Neural progenitor cell (in vitro differentiated cells): ENCODE results near the gene C11orf86. TPM values are rescaled to one million over a fixed set of nuclear protein-coding genes. Genes with fewer than 3 reads are reported as not detected.
"Not testable (repeated sequence)": the region's sequence is repeated elsewhere in the genome, so short reads cannot be mapped to it uniquely, and the experiment has no call there.

Experiments
- DNase-seq: peaks from one replicate; pipeline ENCODE4 v3.0.0-alpha.2; 2016; ENCODE audit warnings: low spot score
- H2AFZ ChIP-seq: fragments of 200-600 bp; sonication (generic); replicated peaks from 2 replicates; pipeline ENCODE4 v1.6.1; 2016; ENCODE audit warnings: antibody characterized with exemption
- H3F3A ChIP-seq: fragments of 200-600 bp; sonication (generic); 2 replicates; pipeline ENCODE4 v1.6.1; 2016; ENCODE audit warnings: antibody characterized with exemption, low read depth
- H3K27ac ChIP-seq: fragments of 200-600 bp; sonication (generic); 2 replicates; pipeline ENCODE4 v1.5.1; 2016; ENCODE audit warnings: mild to moderate bottlenecking
- H3K27me3 ChIP-seq: fragments of 200-600 bp; sonication (generic); 2 replicates; pipeline ENCODE4 v1.6.1; 2016; ENCODE audit warnings: mild to moderate bottlenecking, moderate library complexity
- H3K36me3 ChIP-seq: fragments of 200-600 bp; sonication (generic); 2 replicates; pipeline ENCODE4 v1.5.1; 2016
- H3K4me1 ChIP-seq: fragments of 200-600 bp; sonication (generic); 2 replicates; pipeline ENCODE4 v1.6.1; 2016; ENCODE audit warnings: mixed run types
- H3K4me2 ChIP-seq: fragments of 200-600 bp; sonication (generic); 2 replicates; pipeline ENCODE4 v1.6.1; 2016
- H3K4me3 ChIP-seq: fragments of 200-600 bp; sonication (generic); 2 replicates; pipeline ENCODE4 v1.5.1; 2016
- H3K79me2 ChIP-seq: fragments of 200-600 bp; sonication (generic); 2 replicates; pipeline ENCODE4 v1.6.1; 2016; ENCODE audit warnings: low read depth
- H3K9ac ChIP-seq: fragments of 200-600 bp; sonication (generic); 2 replicates; pipeline ENCODE4 v1.6.1; 2016
- H3K9me3 ChIP-seq: fragments of 200-600 bp; sonication (generic); 2 replicates; pipeline ENCODE4 v1.5.1; 2016; ENCODE audit warnings: low read depth
- H4K20me1 ChIP-seq: fragments of 200-600 bp; sonication (generic); 2 replicates; pipeline ENCODE4 v1.6.1; 2016; ENCODE audit warnings: low read depth
- H3K27ac Mint-ChIP-seq: 3 replicates; pipeline ENCODE4 v1.8.0; 2021; ENCODE audit warnings: mixed read lengths
- H3K27me3 Mint-ChIP-seq: 2 replicates; pipeline ENCODE4 v1.8.0; 2022; ENCODE audit warnings: low read depth, mild to moderate bottlenecking, inconsistent platforms, moderate library complexity, mixed read lengths; ENCODE audit not compliant: insufficient read depth
- H3K36me3 Mint-ChIP-seq: 3 replicates; pipeline ENCODE4 v1.8.0; 2021; ENCODE audit warnings: mixed read lengths
- H3K4me1 Mint-ChIP-seq: 3 replicates; pipeline ENCODE4 v1.8.0; 2021; ENCODE audit warnings: mixed read lengths
- H3K4me3 Mint-ChIP-seq: 3 replicates; pipeline ENCODE4 v1.8.0; 2021; ENCODE audit warnings: mild to moderate bottlenecking, moderate library complexity, mixed read lengths
- H3K9me3 Mint-ChIP-seq: 3 replicates; pipeline ENCODE4 v1.8.0; 2020; ENCODE audit warnings: mixed read lengths
- CTCF ChIP-seq: fragments of 200-600 bp; sonication (generic); IDR thresholded peaks from 2 replicates; pipeline ENCODE4 v1.5.1; 2017; ENCODE audit warnings: antibody characterized with exemption, mild to moderate bottlenecking
- EZH2 ChIP-seq: fragments of 200-600 bp; sonication (generic); IDR thresholded peaks from 2 replicates; pipeline ENCODE4 v1.6.1; 2017; ENCODE audit warnings: antibody characterized with exemption, mild to moderate bottlenecking, moderate library complexity
- EZH2phosphoT487 ChIP-seq: fragments of 200-600 bp; sonication (generic); IDR thresholded peaks from 2 replicates; pipeline ENCODE4 v1.6.1; 2017; ENCODE audit warnings: antibody characterized with exemption
- total RNA-seq: library from RNA; depleted of rRNA; stranded (reverse); fragments of >200 nt; gene quantifications from 2 replicates; pipeline ENCODE4 v1.2.3, GENCODE V29; 2015; ENCODE audit warnings: low replicate concordance

C11orf86 gene
- total RNA-seq, 1 donor from 2014 or later: not detected

- peak overlapping the region; percentile 21 for H3K9ac ChIP-seq
- H3K4me3 Mint-ChIP-seq: peak overlapping the region; percentile 90
- peaks cover 14% of the 10 kb centered on the region for H3K27me3 ChIP-seq
- TF ChIP-seq EZH2: no peak
- TF ChIP-seq EZH2phosphoT487: no peak
- no peak for TF ChIP-seq CTCF
- no peak overlapping the region for H3K27ac Mint-ChIP-seq
- H3K4me3 ChIP-seq: peak overlapping the region; percentile 34
- H4K20me1 ChIP-seq: no peaks in the 10 kb centered on the region
- no peaks in the 10 kb centered on the region for H3K9me3 Mint-ChIP-seq
- peaks cover 7% of the 10 kb centered on the region for H3K27me3 Mint-ChIP-seq
- H3K36me3 Mint-ChIP-seq: no peaks in the 10 kb centered on the region
- no peak for DNase-seq
- peaks cover 28% of the 10 kb centered on the region for H3K4me1 Mint-ChIP-seq
- H3K9me3 ChIP-seq: no peaks in the 10 kb centered on the region
- H3K79me2 ChIP-seq: peaks cover 5% of the 10 kb centered on the region
- peak overlapping the region; percentile 70 for H2AFZ ChIP-seq
- peaks cover 13% of the 10 kb centered on the region for H3K4me1 ChIP-seq
- no peaks in the 10 kb centered on the region for H3K36me3 ChIP-seq
- peak overlapping the region; percentile 74 for H3K4me2 ChIP-seq
- H3F3A ChIP-seq: peaks cover 29% of the 10 kb centered on the region
- H3K27ac ChIP-seq: peak overlapping the region; percentile 77
These were observed 16.2 kb upstream of the C11orf86 start for GRCh38 chr11:66958956-66959274.

- not testable (repeated sequence) for H3K9ac ChIP-seq, H3K9me3 ChIP-seq, DNase-seq, H2AFZ ChIP-seq, H3K36me3 Mint-ChIP-seq, H3K4me3 Mint-ChIP-seq, H3K27me3 Mint-ChIP-seq, H3K27ac Mint-ChIP-seq, H4K20me1 ChIP-seq, H3K27ac ChIP-seq, H3K9me3 Mint-ChIP-seq, H3K79me2 ChIP-seq, H3K36me3 ChIP-seq, H3K4me3 ChIP-seq, H3K4me2 ChIP-seq
- H3K27me3 ChIP-seq: peaks cover 14% of the 10 kb centered on the region
- H3K4me1 ChIP-seq: peaks cover 13% of the 10 kb centered on the region
- peaks cover 22% of the 10 kb centered on the region for H3K4me1 Mint-ChIP-seq
- peaks cover 26% of the 10 kb centered on the region for H3F3A ChIP-seq
These were observed 13.4 kb upstream of the C11orf86 start for GRCh38 chr11:66961691-66962213.

- DNase-seq: no peak
- Mint-ChIP-seq H3K27me3 (peaks cover 5% of the 10 kb centered on the region), H3K27ac (no peak overlapping the region), H3K4me3 (no peak overlapping the region), H3K9me3 (no peaks in the 10 kb centered on the region), H3K4me1 (peaks cover 18% of the 10 kb centered on the region), H3K36me3 (no peaks in the 10 kb centered on the region)
- Histone ChIP-seq H3K4me3 (no peak overlapping the region), H3K36me3 (no peaks in the 10 kb centered on the region), H3F3A (peaks cover 22% of the 10 kb centered on the region), H4K20me1 (no peaks in the 10 kb centered on the region), H3K9ac (no peak overlapping the region), H3K4me2 (no peak overlapping the region), H3K27me3 (peaks cover 14% of the 10 kb centered on the region), H3K27ac (no peak overlapping the region), H3K9me3 (no peaks in the 10 kb centered on the region), H3K4me1 (peaks cover 10% of the 10 kb centered on the region), H2AFZ (no peak overlapping the region), H3K79me2 (peaks cover 4% of the 10 kb centered on the region)
- no peak for TF ChIP-seq EZH2phosphoT487
- TF ChIP-seq EZH2: no peak
- TF ChIP-seq CTCF: no peak
These were observed 12.9 kb upstream of the C11orf86 start for GRCh38 chr11:66962247-66962646.

GRCh38 chr11:66962801-66963200 is 12.3 kb upstream of the C11orf86 start:
- Mint-ChIP-seq H3K9me3 (no peaks in the 10 kb centered on the region), H3K36me3 (no peaks in the 10 kb centered on the region), H3K27ac (no peak overlapping the region), H3K4me1 (peaks cover 15% of the 10 kb centered on the region), H3K27me3 (peaks cover 5% of the 10 kb centered on the region), H3K4me3 (no peak overlapping the region)
- no peak for DNase-seq
- H3K9me3 ChIP-seq: no peaks in the 10 kb centered on the region
- TF ChIP-seq CTCF (no peak), EZH2 (no peak)
- H3K79me2 ChIP-seq: no peaks in the 10 kb centered on the region
- H3K9ac ChIP-seq: no peak overlapping the region
- H3F3A ChIP-seq: peaks cover 16% of the 10 kb centered on the region
- no peak overlapping the region for H3K27ac ChIP-seq
- no peak overlapping the region for H2AFZ ChIP-seq
- H4K20me1 ChIP-seq: no peaks in the 10 kb centered on the region
- H3K36me3 ChIP-seq: no peaks in the 10 kb centered on the region
- peaks cover 14% of the 10 kb centered on the region for H3K27me3 ChIP-seq
- peaks cover 5% of the 10 kb centered on the region for H3K4me1 ChIP-seq
- H3K4me2 ChIP-seq: no peak overlapping the region
- H3K4me3 ChIP-seq: no peak overlapping the region
